NCI-H446 (cell line): ENCODE data around the gene TCAP.

Experiments
- DNase-seq, 2 experiments: peaks; one replicate each; lab custom pipeline; 2025; lab: John Stamatoyannopoulos, UW

The TCAP gene

DNA sequence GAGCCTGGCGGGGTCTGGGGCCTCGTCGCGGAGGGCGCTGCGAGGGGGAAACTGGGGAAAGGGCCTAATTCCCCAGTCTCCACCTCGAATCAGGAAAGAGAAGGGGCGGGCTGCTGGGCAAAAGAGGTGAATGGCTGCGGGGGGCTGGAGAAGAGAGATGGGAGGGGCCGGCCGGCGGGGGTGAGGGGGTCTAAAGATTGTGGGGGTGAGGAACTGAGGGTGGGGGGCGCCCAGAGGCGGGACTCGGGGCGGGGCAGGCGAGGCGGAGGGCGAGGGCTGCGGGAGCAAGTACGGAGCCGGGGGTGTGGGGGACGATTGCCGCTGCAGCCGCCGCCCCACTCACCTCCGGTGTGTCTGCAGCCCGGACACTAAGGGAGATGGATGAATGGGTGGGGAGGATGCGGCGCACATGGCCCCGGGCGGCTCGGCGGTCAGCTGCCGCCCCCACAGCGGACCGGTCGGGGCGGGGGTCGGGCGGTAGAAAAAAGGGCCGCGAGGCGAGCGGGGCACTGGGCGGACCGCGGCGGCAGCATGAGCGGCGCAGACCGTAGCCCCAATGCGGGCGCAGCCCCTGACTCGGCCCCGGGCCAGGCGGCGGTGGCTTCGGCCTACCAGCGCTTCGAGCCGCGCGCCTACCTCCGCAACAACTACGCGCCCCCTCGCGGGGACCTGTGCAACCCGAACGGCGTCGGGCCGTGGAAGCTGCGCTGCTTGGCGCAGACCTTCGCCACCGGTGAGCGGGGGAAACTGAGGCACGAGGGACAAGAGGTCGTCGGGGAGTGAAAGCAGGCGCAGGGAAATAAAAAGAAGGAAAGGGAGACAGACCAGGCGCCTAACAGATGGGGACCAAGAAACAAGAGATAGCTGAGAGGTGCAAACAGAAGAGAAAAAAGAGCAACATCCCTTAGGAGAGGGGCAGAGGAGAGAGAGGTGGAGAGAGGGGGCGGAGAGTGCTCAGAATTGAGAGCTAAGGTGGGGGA, 3.1 kb downstream of the TCAP start, which contains the start of gene PNMT:
Gene PNMT, plus strand, starts transcription at position 509 of the 980 bp plus-strand sequence. Its CDS starts 23 bp downstream, at position 532.
- DNase-seq: no peak

DNA sequence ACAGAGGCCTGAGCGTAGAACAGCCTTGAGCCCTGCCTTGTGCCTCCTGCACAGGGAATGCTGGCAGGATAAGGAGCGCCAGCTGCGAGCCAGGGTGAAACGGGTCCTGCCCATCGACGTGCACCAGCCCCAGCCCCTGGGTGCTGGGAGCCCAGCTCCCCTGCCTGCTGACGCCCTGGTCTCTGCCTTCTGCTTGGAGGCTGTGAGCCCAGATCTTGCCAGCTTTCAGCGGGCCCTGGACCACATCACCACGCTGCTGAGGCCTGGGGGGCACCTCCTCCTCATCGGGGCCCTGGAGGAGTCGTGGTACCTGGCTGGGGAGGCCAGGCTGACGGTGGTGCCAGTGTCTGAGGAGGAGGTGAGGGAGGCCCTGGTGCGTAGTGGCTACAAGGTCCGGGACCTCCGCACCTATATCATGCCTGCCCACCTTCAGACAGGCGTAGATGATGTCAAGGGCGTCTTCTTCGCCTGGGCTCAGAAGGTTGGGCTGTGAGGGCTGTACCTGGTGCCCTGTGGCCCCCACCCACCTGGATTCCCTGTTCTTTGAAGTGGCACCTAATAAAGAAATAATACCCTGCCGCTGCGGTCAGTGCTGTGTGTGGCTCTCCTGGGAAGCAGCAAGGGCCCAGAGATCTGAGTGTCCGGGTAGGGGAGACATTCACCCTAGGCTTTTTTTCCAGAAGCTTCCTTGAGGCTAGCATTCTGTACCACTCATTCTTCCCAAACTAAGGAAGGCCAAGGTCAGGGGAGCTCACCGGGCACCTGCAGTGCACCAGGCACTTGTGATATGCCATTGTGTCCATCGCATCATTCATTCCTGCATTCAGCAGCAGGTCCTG, 5.0 kb downstream of the TCAP start:
- DNase-seq: no peak

DNA sequence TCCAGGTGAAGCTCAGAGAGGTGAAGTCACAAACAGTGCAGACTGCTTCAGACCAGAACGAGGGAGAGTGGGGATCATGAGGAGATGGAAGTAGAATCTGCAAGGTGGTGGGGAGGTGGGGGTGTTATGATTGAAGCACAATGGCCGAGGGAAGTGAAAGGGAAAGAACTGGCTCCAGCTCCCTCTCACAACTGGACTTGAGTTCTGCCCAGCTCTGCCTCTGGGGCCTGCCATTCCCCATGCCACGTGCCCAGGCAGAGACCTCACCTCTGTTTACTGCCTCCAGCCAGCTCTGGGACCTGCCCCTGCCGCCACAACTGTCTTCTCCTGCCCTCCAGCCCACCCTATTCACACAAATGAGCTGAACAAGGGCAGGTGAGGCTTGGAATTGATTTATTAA, 5.6 kb downstream of the TCAP start:
- DNase-seq: no peak

DNA sequence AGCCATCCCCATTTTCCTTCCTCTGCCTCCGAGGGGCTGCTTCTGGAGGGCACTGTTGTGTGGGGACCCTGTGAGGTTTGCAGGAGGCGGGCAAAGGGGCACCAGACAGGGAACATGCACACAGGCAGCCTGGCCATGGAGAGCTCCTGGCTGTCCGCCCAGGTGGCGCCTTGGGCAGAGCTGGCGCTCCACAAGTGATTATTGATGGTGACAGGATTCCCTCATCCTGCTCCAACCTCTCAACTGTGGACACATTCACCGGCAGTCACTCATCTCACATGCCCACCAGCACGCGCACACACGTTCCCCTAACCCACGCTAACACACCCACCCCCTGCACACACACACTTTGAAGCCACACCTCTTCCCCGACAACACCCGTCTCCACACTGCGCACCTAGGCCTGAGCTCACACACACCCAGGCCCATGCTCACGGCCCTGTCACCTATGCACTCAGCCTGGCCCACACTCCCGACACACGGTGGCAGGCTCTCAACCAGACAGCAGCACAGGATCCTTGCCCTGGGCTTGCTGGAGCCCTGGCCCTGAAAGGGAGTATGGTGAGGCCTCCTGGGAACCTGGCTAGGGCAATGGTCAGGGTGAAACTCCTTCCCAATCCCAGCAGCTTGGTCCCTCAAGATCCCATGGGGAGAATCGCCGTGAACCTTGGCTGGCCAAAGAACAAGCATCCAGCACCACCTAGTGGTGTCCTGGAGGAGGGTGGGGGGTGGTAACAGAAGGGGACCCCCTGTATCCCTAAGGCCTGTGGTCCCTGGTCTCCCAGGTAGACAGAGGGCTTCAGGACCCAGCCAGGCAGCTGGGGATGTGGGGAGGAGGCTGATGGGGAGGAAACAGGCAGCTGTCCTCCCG, 6.7 kb downstream of the TCAP start:
- DNase-seq: peak in 1 of 2 experiments; percentile 17

DNA sequence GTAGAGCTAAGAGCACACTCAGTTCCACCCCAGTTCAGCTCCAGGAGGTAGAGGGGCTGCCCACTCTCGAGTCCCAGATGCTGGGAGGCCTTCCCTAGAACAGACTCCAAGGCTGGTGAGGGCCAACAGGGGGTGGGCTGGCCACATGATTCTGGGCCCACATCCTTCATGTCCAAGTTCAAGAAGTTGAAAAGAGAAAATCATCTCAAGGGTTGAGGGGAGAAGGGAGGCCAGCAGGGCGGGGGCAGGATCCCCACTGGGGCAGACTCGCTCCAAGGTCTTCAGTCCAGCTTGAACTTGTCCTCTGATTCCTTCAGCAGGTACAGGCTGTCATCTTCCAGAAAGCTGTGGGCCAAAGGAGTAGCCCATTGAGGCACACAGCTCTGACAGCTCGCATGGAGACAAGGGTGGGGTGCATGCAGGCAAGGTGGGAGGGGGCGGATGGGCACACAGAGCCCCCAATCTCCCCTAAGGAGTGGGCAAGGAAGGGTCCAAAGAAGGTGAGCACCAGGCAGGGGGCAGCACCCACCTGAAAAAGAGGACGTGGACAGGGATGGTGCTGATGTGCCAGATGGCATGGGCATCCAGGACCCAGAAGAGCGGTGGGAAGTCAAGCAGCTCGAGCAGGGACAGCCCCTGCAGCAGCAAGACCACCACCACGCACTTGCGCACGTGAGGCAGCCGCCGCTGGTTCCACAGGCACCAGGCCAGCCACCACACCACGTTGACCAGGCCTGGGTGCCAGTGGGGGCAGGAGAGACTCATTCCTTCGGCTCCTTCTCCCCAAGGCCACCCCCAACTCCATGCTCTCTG, 7.6 kb downstream of the TCAP start:
- DNase-seq: no peak

DNA sequence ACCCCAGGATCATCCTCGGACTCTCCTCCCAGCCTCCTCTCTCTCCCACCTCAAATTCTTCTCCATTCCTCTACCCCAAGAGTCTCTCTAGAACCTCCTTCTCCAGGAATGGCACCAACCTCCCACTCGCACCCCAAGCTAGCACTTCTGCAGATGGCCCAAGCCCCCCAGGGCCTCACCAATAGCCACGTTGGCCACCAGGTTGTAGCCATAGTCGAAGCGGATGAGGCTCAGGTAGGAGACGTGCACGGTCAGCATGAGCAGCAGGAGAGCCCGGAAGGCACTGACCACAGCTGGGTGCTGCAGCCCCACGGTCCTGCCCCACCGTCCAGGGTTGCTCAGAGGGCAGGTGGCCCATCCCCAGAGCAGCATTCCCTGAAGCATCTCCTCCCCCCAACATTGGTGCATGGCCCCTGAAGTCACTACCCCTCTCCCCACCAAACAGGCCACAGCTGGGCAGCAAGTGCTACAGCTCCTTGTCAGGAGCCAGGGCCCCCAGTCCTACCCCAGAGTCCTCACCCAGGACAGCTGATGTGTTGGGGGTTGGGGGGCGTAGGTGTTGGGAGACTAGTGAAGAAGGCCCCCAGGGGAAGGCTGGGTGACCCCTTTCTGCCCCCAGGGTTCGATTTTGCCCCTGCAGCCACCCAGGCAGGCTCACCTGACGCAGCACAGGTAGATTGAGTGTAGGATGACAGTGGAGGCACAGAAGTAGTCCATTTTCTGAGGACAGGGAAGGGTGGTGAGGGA, 8.4 kb downstream of the TCAP start:
- DNase-seq: no peak

DNA sequence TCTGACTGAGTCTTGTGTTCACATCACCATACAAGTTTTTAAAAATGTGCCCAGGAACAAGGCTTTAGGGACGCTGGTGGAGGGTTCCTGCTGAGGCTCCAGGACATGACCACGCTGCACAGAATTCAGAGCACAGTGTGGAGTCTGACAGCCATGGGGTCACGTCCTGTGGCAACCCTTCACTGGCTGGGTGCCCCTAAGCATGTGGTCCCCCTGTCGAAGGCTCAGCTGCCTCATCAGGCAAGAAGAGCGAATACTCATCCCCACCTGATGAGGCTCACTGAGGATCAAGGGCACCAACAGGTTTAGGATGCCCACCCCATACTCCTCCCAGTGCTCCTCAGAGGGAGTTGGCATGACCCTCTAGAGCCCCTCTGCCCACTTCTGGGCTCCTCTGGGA, 9.0 kb downstream of the TCAP start:
- no peak for DNase-seq

DNA sequence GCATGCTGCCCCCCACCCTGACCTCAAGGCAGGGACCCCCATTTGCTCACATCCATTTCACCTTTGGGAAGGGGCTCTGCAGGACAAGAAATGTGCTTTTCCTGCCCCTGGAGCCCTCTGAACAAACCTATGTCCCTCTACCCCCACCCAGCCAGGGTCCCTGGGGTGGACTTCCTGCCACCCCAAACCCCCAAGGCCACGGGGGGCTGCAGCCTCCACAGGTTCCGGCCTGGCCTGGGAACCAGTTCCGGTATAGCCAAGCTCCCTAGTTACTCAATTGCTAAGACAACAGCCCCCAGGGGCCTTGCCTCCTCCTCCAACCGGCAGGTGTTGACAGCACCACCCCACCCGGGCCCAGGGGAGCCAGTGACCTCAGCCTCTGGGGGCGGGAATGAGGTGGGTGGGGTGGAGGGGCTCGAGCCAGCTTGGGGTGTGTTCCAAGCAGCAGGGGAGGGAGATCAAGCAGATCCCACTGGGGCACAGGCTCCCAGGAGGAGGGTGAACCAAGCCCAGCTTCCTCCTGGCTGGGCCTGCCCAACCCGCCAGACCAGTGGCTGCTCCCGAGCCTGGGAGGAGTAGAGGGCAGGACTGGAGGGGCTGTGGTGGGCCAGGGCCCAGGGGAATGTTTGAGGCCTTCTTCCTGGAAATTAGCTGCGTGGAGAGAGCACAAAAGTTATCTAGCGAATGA, 9.7 kb downstream of the TCAP start:
- no peak for DNase-seq

DNA sequence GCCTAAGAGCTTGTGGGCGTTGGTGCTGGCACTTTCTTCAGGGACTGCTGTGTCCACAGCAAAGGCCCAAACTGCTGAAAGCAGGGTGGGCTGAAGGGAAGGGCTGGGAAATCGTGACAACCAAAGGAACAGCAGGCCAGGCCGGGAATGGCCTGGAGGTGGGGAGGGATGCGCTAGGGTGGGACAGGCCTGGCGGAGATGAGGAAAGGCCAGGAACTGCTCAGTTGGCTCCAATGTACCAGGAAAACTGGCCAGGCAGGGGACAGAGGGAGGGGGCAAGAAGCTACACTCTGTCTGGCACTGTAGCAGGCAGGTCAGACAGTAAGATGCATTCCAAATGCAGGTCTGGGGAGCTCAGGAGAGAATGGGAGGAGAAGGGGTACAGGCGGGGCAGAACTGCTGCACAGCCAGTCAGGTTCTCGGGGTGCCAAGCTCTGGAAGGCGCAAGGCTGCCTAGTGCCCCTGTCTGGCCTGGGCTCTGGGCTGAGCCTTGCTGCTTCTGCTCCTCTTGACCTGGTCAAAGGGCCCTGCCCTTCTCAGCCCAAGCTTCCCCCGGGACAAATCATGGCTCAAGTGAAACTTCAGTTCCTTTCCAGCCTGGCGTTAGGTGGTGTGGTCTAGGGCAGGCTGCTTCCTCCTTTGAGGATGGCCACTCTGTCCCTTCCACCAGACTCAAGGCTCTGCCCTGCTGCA, 10.4 kb downstream of the TCAP start:
- no peak for DNase-seq

DNA sequence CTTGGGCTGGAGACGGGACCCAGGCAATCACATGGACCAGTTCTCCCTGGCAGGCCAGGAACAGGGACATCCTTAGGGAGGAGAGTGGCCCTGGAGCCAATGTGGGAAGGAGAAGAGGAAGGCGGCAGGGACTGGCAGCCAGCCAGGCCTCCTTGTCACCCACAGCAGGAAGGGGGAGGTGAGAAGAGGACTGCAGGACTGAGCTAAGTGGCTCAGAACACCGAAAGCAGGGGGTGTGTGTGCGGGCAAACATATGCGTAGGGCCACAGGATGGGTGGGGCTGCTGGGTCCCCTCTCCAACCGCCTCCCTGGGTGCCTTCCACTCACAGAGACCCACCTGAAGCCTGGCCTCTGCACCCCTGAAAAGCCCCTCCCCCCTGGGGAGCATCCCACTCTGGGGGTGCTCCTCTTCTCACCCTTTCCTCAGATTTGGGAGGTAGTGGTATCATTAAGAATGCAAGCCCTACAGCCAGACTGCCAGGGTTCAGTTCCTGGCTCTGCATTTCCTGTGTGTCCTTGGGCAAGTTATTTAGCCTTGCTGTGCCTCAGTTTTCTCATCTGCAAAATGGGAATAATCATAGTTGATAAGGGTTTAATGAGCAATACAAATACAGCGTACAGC, 11.2 kb downstream of the TCAP start:
- no peak for DNase-seq

DNA sequence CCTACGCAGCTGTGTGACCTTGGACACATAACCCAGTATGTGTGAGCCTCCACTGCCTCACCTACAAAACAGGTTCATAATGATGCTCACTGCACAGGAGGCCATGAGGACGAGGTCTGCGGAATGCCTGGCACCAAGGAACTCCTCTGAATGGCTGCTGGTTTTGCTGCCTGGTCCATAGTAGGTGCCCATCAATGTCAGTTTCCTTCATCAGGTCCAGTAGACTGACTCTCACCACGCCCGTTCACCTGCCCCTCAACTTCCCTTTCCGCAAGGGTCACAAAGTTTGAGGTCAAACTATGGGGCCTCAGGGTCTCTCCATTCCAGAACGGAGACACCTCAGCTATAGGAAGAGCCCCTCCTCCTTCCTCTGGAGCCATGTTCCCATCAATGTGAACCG, 11.9 kb downstream of the TCAP start:
- no peak for DNase-seq

DNA sequence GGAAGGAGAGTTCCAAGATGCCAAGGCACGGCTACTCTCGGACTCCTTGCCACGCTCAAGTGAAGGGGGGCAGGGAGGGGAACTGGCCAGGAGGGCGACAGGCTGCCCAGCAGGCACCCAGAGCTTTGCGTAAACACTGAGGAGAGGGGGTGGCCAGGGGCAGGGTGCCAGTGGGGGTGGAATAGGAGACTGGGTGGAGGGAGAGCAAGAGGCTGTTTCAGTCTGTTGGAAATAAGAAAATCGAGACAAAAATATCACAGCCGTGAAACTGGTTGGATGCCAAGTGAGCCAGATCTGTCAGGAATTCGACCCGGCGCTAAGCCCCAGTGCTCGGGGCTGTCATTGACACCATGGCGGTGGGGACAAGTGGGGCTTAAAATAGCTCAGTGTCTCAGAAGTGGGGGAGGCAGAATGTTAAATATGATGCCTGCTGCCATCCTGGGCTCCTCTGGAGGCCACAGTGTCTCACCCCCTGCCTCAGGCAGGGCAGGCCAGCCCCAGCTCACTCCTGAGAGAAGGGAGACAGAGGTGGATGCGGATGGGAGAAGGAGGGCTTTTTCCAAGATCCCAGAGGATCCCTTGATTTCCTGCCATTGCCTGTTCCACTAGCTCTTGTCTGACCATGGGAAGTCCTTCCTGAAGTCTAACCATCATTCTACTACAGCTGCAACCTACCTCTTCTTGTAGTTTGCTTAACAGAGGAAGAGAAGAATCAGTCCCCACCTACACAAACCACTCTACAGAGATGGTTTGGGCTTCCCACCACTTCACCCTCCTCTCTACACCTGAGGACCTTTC, 12.6 kb downstream of the TCAP start:
- no peak for DNase-seq

DNA sequence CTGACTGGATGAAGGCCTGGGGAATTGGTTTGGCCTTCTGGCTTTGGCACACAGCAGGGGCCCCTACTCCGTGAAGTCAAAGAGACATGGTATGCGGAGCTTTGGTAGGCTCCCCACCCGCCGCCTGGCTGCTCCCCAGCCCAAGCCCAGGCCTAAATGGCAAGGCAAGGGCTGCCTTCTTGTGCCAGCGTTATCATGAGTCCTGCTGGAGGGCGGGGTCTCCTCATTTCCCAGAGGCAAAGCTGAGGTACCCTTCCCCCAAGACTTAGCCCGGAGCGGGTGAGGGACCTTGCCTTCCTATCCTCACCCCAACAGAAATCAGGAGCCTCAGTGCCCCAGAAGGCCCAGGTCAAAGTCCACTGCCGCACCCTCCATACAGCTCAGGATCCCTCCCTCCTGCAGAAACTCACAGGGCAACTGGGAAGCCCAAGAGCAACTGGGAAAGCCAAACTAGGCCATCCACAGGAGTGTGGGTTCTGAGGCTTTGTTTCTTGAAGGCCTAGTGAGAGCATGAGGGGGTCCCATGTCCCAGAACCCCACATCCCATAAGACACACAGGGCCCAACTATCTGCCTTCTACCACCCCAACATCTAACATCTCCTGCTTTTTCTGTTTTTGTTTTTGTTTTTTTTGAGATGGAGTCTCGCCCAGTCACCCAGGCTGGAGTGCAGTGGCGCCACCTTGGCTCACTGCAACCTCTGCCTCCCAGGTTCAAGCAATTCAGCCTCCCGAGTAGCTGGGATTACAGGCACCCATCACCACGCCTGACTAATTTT, 13.4 kb downstream of the TCAP start:
- DNase-seq: no peak

DNA sequence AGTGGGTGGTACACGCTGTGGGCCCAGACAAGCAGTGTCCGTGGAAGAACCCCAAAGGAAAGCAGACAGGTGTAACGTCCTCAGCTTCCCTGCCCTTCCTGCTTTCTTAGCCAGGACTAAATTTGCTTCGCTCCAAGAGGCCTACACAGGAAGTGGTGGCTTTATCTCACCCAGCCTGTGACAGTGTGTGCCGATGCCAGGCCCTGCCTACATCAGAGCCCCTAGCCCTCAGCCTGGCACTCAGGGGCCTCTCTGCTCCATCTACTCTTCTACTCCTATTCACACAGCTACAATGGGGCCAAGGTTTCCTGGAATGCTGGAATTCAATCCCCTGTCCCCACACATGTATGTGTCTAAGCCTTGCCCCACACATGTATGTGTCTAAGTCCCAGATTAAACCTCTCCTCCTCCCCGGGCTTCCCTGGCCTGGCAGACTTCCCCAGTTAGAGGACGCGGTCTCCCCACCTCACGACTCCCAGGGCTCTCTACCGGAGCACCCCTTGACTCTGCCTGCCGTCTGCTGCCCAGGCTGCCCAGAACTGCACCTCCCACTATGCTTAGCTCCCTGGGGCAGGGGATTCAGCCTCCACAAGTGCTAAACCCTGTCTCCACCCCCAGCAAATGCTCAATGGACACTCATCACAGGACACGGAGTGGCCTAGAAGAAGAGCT, 14.5 kb downstream of the TCAP start:
- DNase-seq: no peak

DNA sequence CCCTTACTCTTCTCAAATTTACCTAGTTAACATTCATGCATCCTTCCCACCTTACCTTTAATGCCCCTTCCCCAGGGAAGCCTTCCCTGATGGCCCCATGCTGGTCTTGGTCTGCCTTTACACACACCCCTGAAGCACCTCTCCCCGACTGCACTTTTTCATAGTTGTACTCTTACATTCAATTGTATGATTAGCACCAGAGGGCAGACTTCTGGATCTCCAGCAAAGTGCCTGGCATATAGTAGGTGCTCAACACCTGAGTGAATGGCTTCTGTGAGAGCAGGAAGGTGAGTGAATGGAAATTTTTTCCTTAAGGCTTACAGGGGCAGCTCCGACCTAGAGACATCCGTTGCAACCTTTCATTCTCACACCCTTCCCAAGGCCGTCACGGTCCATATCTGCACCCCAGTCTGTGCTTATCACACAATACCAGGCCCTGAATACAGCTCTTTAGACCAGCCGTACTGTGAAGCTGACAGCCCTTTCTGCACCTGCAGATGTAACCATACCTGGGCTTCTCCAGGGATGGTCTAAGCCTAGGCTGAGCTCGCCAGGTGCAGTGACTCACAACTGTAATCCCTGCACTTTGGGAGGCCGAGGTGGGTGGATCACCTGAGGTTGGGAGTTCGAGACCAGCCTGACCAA, 18.3 kb downstream of the TCAP start:
- DNase-seq: no peak
